Measurements from ENCODE around the gene CCDC122.

DNA sequence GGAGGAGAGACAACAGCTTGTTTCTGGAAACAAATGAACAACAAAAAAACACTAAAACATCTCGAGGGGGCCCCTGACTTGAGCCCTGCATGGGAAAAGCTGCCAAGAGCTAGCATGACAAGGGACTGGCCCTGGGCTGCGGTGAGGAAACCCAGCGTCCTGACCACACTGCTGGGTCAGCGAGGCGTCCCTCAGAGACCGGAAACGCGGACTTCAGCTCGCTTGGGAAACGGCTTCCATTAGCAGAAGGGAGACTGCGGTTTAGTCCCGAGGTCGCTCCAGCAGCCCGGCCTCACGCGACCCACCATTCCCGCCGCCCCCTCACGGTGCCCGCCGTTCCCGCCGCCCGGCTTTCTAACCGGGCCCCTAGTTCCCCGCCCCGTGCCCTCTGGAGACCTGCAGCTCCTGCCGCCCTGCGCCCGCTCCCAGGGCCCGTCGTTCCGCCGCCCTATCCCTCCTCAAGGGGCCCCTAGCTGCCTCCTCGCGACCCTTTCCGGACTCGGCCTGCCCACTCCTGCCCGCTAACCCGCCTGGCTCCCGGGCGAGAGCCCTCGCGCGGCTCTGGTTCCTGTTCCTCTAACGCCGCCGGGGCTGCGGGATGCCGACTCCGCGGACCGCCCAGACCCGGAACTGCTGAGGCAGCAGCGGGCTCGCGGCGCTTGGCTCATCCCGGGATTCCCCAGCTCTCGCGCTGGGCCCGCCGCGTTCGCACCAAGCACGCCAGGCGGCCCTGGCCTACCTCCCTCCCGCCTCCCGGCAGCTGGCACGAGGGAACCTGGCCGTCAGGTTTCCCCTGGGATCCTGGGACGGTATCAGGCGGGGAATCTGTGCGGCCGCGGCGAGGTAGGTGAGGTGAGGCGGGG lies at the start of gene CCDC122:
- TF ChIP-seq, protein P1, sequence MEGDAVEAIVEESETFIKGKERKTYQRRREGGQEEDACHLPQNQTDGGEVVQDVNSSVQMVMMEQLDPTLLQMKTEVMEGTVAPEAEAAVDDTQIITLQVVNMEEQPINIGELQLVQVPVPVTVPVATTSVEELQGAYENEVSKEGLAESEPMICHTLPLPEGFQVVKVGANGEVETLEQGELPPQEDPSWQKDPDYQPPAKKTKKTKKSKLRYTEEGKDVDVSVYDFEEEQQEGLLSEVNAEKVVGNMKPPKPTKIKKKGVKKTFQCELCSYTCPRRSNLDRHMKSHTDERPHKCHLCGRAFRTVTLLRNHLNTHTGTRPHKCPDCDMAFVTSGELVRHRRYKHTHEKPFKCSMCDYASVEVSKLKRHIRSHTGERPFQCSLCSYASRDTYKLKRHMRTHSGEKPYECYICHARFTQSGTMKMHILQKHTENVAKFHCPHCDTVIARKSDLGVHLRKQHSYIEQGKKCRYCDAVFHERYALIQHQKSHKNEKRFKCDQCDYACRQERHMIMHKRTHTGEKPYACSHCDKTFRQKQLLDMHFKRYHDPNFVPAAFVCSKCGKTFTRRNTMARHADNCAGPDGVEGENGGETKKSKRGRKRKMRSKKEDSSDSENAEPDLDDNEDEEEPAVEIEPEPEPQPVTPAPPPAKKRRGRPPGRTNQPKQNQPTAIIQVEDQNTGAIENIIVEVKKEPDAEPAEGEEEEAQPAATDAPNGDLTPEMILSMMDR (IDR thresholded peaks at IDR 0.05; ENCODE audit: borderline replicate concordance, extremely low read depth, low read length, poor library complexity, severe bottlenecking), result no peak
- TF ChIP-seq EZH2 (IDR thresholded peaks at IDR 0.05; ENCODE audit: borderline replicate concordance, low read depth, low read length, severe bottlenecking), result peak; percentile 48

Data from DND-41 (cell line).